ENCODE data around the gene NPB.

Gene NPB

GRCh38 chr17:81866440-81867169, 35.4 kb upstream of the NPB start:
- H3K36me3 ChIP-seq: peaks cover 37% of the 10 kb centered on the region
- no peaks in the 10 kb centered on the region for H3K27me3 ChIP-seq
- TF ChIP-seq, protein P1, sequence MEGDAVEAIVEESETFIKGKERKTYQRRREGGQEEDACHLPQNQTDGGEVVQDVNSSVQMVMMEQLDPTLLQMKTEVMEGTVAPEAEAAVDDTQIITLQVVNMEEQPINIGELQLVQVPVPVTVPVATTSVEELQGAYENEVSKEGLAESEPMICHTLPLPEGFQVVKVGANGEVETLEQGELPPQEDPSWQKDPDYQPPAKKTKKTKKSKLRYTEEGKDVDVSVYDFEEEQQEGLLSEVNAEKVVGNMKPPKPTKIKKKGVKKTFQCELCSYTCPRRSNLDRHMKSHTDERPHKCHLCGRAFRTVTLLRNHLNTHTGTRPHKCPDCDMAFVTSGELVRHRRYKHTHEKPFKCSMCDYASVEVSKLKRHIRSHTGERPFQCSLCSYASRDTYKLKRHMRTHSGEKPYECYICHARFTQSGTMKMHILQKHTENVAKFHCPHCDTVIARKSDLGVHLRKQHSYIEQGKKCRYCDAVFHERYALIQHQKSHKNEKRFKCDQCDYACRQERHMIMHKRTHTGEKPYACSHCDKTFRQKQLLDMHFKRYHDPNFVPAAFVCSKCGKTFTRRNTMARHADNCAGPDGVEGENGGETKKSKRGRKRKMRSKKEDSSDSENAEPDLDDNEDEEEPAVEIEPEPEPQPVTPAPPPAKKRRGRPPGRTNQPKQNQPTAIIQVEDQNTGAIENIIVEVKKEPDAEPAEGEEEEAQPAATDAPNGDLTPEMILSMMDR (IDR thresholded peaks at IDR 0.05; ENCODE audit: low read depth, low read length): no peak
- no peak for DNase-seq
- H3K9me3 ChIP-seq: no peaks in the 10 kb centered on the region
- H3K4me1 ChIP-seq: peaks cover 26% of the 10 kb centered on the region
- H3K4me3 ChIP-seq (ENCODE audit: low read depth, low read length): no peak overlapping the region

- Histone ChIP-seq H3K9me3 (no peaks in the 10 kb centered on the region), H3K27me3 (no peaks in the 10 kb centered on the region), H3K36me3 (peaks cover 36% of the 10 kb centered on the region), H3K4me3 (ENCODE audit: low read depth, low read length) (no peak overlapping the region), H3K4me1 (peaks cover 26% of the 10 kb centered on the region)
- peak; percentile 66 for DNase-seq
- TF ChIP-seq, protein P1 (IDR thresholded peaks at IDR 0.05; ENCODE audit: low read depth, low read length): no peak
These were observed 34.7 kb upstream of the NPB start for GRCh38 chr17:81867170-81867990.

- no peaks in the 10 kb centered on the region for H3K9me3 ChIP-seq
- H3K27me3 ChIP-seq: no peaks in the 10 kb centered on the region
- no peak for DNase-seq
- H3K36me3 ChIP-seq: peaks cover 33% of the 10 kb centered on the region
- no peak overlapping the region for H3K4me3 ChIP-seq (ENCODE audit: low read depth, low read length)
- H3K4me1 ChIP-seq: peaks cover 26% of the 10 kb centered on the region
- TF ChIP-seq, protein P1 (IDR thresholded peaks at IDR 0.05; ENCODE audit: low read depth, low read length): no peak
These were observed 33.9 kb upstream of the NPB start for GRCh38 chr17:81867991-81868673.

GRCh38 chr17:81868674-81869220, 33.3 kb upstream of the NPB start:
- peak; percentile 63 for DNase-seq
- Histone ChIP-seq H3K9me3 (no peaks in the 10 kb centered on the region), H3K4me1 (peaks cover 26% of the 10 kb centered on the region), H3K36me3 (peaks cover 27% of the 10 kb centered on the region), H3K4me3 (ENCODE audit: low read depth, low read length) (peak overlapping the region; percentile 90), H3K27me3 (no peaks in the 10 kb centered on the region)
- TF ChIP-seq, protein P1 (IDR thresholded peaks at IDR 0.05; ENCODE audit: low read depth, low read length): no peak

DNA sequence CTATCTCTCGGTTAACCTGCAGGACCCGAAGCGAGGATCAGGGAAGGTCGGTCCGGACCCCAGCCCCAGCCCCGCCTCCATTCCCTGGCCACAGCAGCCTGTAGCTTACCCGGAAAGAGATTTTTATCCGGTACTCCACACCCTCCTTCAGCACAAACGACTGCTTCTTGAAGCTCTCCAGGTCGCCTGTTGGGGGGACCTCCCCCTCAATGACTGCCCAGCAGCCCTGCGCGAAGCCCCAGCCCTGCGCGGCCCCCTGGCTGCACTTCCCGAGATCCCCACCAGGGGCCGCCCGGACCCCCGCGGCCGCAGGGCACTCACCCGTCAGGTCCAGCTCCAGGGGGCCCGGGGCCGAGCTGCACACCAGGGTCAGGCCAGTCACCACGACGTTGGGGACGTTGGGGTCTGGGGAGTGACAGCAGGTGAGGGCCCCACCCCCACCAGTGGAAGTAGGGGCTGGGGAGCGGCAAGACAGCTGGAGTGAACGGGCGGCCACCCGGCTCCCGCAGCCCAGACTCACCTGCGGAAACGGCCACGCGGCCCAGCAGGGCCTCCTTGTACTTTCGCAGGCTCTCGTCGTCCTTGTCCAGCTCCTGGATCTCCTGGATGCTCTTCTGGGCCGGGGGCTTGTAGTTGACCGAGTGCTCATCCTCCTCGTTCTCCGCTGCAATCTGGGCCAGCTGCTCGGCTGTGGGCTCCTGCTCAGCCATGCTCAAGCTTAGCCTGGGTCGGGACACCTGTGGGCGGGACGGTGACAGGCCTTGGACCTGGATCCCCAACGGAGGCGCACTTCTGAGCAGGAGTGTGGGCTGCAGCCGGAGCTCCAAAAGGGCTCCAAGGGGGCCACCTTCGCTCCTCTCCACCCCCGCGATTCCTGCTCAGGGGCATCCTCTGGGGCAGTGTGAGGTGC, 32.6 kb upstream of the NPB start:
- Histone ChIP-seq H3K4me3 (ENCODE audit: low read depth, low read length) (peak overlapping the region; percentile 90), H3K27me3 (no peaks in the 10 kb centered on the region), H3K36me3 (peaks cover 25% of the 10 kb centered on the region), H3K4me1 (peaks cover 26% of the 10 kb centered on the region), H3K9me3 (no peaks in the 10 kb centered on the region)
- TF ChIP-seq, protein P1 (IDR thresholded peaks at IDR 0.05; ENCODE audit: low read depth, low read length): peak; percentile 78
- DNase-seq: peak; percentile 78
